OCI-LY1 (cell line): ENCODE measurements around the gene ZDHHC6.
"Not testable (repeated sequence)": the region's sequence is repeated elsewhere in the genome, so short reads cannot be mapped to it uniquely, and the experiment has no call there.

Experiments
- H2AFZ ChIP-seq: fragments of 200-600 bp; sonication (generic), shearing (Covaris generic); 2 replicates; pipeline ENCODE4 v1.6.0; 2014; ENCODE audit warnings: antibody characterized with exemption, mild to moderate bottlenecking, low read length
- H3F3A ChIP-seq: fragments of 200-600 bp; sonication (generic), shearing (Covaris generic); 2 replicates; pipeline ENCODE4 v1.6.0; 2014; ENCODE audit warnings: mild to moderate bottlenecking, antibody characterized with exemption, low read length, moderate library complexity; ENCODE audit not compliant: insufficient read depth
- H3K27ac ChIP-seq: fragments of 200-600 bp; sonication (generic); 2 replicates; pipeline ENCODE4 v1.5.1; 2014; ENCODE audit warnings: low read length, mixed run types, mild to moderate bottlenecking, low read depth; ENCODE audit not compliant: poor library complexity, severe bottlenecking
- H3K27me3 ChIP-seq: fragments of 200-600 bp; sonication (generic); 2 replicates; pipeline ENCODE4 v1.6.0; 2014; ENCODE audit warnings: antibody characterized with exemption, mild to moderate bottlenecking, low read length, moderate library complexity; ENCODE audit not compliant: insufficient read depth
- H3K36me3 ChIP-seq: fragments of 200-600 bp; sonication (generic); 2 replicates; pipeline ENCODE4 v1.6.1; 2014; ENCODE audit warnings: mild to moderate bottlenecking, antibody characterized with exemption, low read length, moderate library complexity, mixed read lengths; ENCODE audit not compliant: insufficient read depth
- H3K4me1 ChIP-seq: fragments of 200-600 bp; sonication (generic); 2 replicates; pipeline ENCODE4 v1.5.1; 2014; ENCODE audit warnings: mild to moderate bottlenecking, low read length, moderate library complexity; ENCODE audit not compliant: insufficient read depth, severe bottlenecking
- H3K4me2 ChIP-seq: fragments of 200-600 bp; sonication (generic), shearing (Covaris generic); 2 replicates; pipeline ENCODE4 v1.6.1; 2014; ENCODE audit warnings: low read length
- H3K4me3 ChIP-seq: fragments of 200-600 bp; sonication (generic); 2 replicates; pipeline ENCODE4 v1.5.1; 2014; ENCODE audit warnings: low read length, low read depth, mild to moderate bottlenecking, mixed read lengths; ENCODE audit not compliant: poor library complexity, severe bottlenecking
- H3K79me2 ChIP-seq: fragments of 200-600 bp; shearing (Covaris generic); 2 replicates; pipeline ENCODE4 v1.6.1; 2016; ENCODE audit warnings: mixed run types, low read length, mixed read lengths; ENCODE audit not compliant: insufficient read depth
- H3K9ac ChIP-seq: fragments of 200-600 bp; sonication (generic), shearing (Covaris generic); 2 replicates; pipeline ENCODE4 v1.6.1; 2014; ENCODE audit warnings: mild to moderate bottlenecking, low read length, mixed read lengths
- H3K9me2 ChIP-seq: fragments of 200-600 bp; sonication (generic), shearing (Covaris generic); 2 replicates; pipeline ENCODE4 v1.6.1; 2014; ENCODE audit warnings: low read depth, mild to moderate bottlenecking, low read length, mixed read lengths
- H3K9me3 ChIP-seq: fragments of 200-600 bp; shearing (Covaris generic); 2 replicates; pipeline ENCODE4 v1.6.1; 2014; ENCODE audit warnings: low read length, mixed read lengths
- H4K20me1 ChIP-seq: fragments of 200-600 bp; sonication (generic), shearing (Covaris generic); 2 replicates; pipeline ENCODE4 v1.6.0; 2016; ENCODE audit warnings: mild to moderate bottlenecking, low read length; ENCODE audit not compliant: insufficient read depth
- CTCF ChIP-seq: fragments of 200-600 bp; sonication (generic), shearing (Covaris generic); IDR thresholded peaks from 2 replicates; pipeline ENCODE4 v1.5.1; 2017; ENCODE audit warnings: mild to moderate bottlenecking, antibody characterized with exemption, low read length, moderate library complexity, mixed read lengths
- EZH2 ChIP-seq: fragments of 200-600 bp; sonication (generic), shearing (Covaris generic); IDR thresholded peaks from 2 replicates; pipeline ENCODE4 v1.8.0; 2017; ENCODE audit warnings: borderline replicate concordance, mixed run types, mild to moderate bottlenecking, antibody characterized with exemption, low read length, moderate library complexity, mixed read lengths

The ZDHHC6 gene

GRCh38 chr10:112409755-112410154, 37.0 kb downstream of the ZDHHC6 start:
- H3K4me2 ChIP-seq, result no peak overlapping the region
- no peaks in the 10 kb centered on the region for H3K4me1 ChIP-seq
- H3K79me2 ChIP-seq, result no peaks in the 10 kb centered on the region
- no peaks in the 10 kb centered on the region for H3K9me2 ChIP-seq
- H3K36me3 ChIP-seq, result peaks cover 66% of the 10 kb centered on the region
- TF ChIP-seq CTCF (no peak), EZH2 (no peak)
- H2AFZ ChIP-seq, result no peak overlapping the region
- H3K9ac ChIP-seq, result no peak overlapping the region
- no peak overlapping the region for H3K4me3 ChIP-seq
- no peaks in the 10 kb centered on the region for H3K9me3 ChIP-seq
- H3K27ac ChIP-seq, result no peak overlapping the region
- H3K27me3 ChIP-seq, result no peaks in the 10 kb centered on the region
- H3F3A ChIP-seq, result no peaks in the 10 kb centered on the region
- H4K20me1 ChIP-seq, result no peaks in the 10 kb centered on the region

GRCh38 chr10:112409299-112409698, 37.4 kb downstream of the ZDHHC6 start:
- Histone ChIP-seq H2AFZ (no peak overlapping the region), H3K4me2 (no peak overlapping the region), H3K9me2 (no peaks in the 10 kb centered on the region), H3K27ac (no peak overlapping the region), H4K20me1 (no peaks in the 10 kb centered on the region), H3K36me3 (peaks cover 67% of the 10 kb centered on the region), H3K79me2 (no peaks in the 10 kb centered on the region), H3K4me1 (no peaks in the 10 kb centered on the region), H3K4me3 (no peak overlapping the region), H3K9ac (no peak overlapping the region), H3F3A (no peaks in the 10 kb centered on the region), H3K27me3 (no peaks in the 10 kb centered on the region), H3K9me3 (no peaks in the 10 kb centered on the region)
- TF ChIP-seq EZH2, result no peak
- no peak for TF ChIP-seq CTCF

- H3K36me3 ChIP-seq, result peaks cover 77% of the 10 kb centered on the region
- no peaks in the 10 kb centered on the region for H3K9me2 ChIP-seq
- H3K4me3 ChIP-seq, result no peak overlapping the region
- no peaks in the 10 kb centered on the region for H3F3A ChIP-seq
- no peaks in the 10 kb centered on the region for H3K27me3 ChIP-seq
- H3K79me2 ChIP-seq, result no peaks in the 10 kb centered on the region
- H4K20me1 ChIP-seq, result no peaks in the 10 kb centered on the region
- H3K4me1 ChIP-seq, result no peaks in the 10 kb centered on the region
- H3K9me3 ChIP-seq, result no peaks in the 10 kb centered on the region
- H3K4me2 ChIP-seq, result no peak overlapping the region
- H3K27ac ChIP-seq, result no peak overlapping the region
- no peak overlapping the region for H2AFZ ChIP-seq
- no peak overlapping the region for H3K9ac ChIP-seq
- no peak for TF ChIP-seq EZH2
- TF ChIP-seq CTCF, result no peak
These were observed 39.0 kb downstream of the ZDHHC6 start for GRCh38 chr10:112407696-112408095.

- not testable (repeated sequence) for H3K4me3 ChIP-seq, H3K27ac ChIP-seq, H3K9me2 ChIP-seq, H3K9ac ChIP-seq, H3K9me3 ChIP-seq, H2AFZ ChIP-seq, H3K27me3 ChIP-seq, H3F3A ChIP-seq, H3K4me1 ChIP-seq, H3K79me2 ChIP-seq, H4K20me1 ChIP-seq, H3K4me2 ChIP-seq
- peaks cover 80% of the 10 kb centered on the region for H3K36me3 ChIP-seq
These were observed 39.9 kb downstream of the ZDHHC6 start for GRCh38 chr10:112406806-112407205.
